KOPT-K1 (cell line): ENCODE results near the gene TAT.
"Not testable (repeated sequence)": the region's sequence is repeated elsewhere in the genome, so short reads cannot be mapped to it uniquely, and the experiment has no call there.

Source experiments
- H3K27ac ChIP-seq: fragments of 200-600 bp; sonication (generic); 2 replicates; pipeline ENCODE4 v1.5.1; 2016; ENCODE audit warnings: antibody characterized with exemption, mild to moderate bottlenecking, low read depth, low read length; ENCODE audit not compliant: poor library complexity, severe bottlenecking
- H3K36me3 ChIP-seq: fragments of 200-600 bp; sonication (generic); 2 replicates; pipeline ENCODE4 v1.5.1; 2017; ENCODE audit warnings: antibody characterized with exemption, mild to moderate bottlenecking, low read length, moderate library complexity; ENCODE audit not compliant: insufficient read depth
- H3K9me3 ChIP-seq: fragments of 200-600 bp; sonication (generic); 2 replicates; pipeline ENCODE4 v1.5.1; 2017; ENCODE audit warnings: antibody characterized with exemption, low read length, mild to moderate bottlenecking; ENCODE audit not compliant: insufficient read depth, poor library complexity, severe bottlenecking

Gene TAT

GRCh38 chr16:71593048-71593999 is 16.4 kb upstream of the TAT start:
- Histone ChIP-seq H3K27ac (no peak overlapping the region), H3K9me3 (no peaks in the 10 kb centered on the region), H3K36me3 (no peaks in the 10 kb centered on the region)

GRCh38 chr16:71591917-71592316 is 15.0 kb upstream of the TAT start:
- H3K9me3 ChIP-seq = no peaks in the 10 kb centered on the region
- no peaks in the 10 kb centered on the region for H3K36me3 ChIP-seq
- no peak overlapping the region for H3K27ac ChIP-seq

GRCh38 chr16:71590584-71590983 is 13.7 kb upstream of the TAT start:
- no peak overlapping the region for H3K27ac ChIP-seq
- no peaks in the 10 kb centered on the region for H3K9me3 ChIP-seq
- H3K36me3 ChIP-seq = no peaks in the 10 kb centered on the region

GRCh38 chr16:71590071-71590470 is 13.2 kb upstream of the TAT start:
- not testable (repeated sequence) for H3K27ac ChIP-seq, H3K36me3 ChIP-seq, H3K9me3 ChIP-seq

GRCh38 chr16:71589334-71589733 is 12.4 kb upstream of the TAT start:
- not testable (repeated sequence) for H3K36me3 ChIP-seq, H3K27ac ChIP-seq, H3K9me3 ChIP-seq

- no peaks in the 10 kb centered on the region for H3K9me3 ChIP-seq
- H3K36me3 ChIP-seq = no peaks in the 10 kb centered on the region
- no peak overlapping the region for H3K27ac ChIP-seq
Observed at GRCh38 chr16:71585318-71585703, 8.4 kb upstream of the TAT start.

GRCh38 chr16:71584543-71585317 is 7.8 kb upstream of the TAT start:
- no peak overlapping the region for H3K27ac ChIP-seq
- no peaks in the 10 kb centered on the region for H3K9me3 ChIP-seq
- H3K36me3 ChIP-seq = no peaks in the 10 kb centered on the region

GRCh38 chr16:71582553-71582848 is 5.6 kb upstream of the TAT start:
- not testable (repeated sequence) for H3K27ac ChIP-seq, H3K36me3 ChIP-seq, H3K9me3 ChIP-seq

- Histone ChIP-seq H3K36me3 (no peaks in the 10 kb centered on the region), H3K27ac (no peak overlapping the region), H3K9me3 (no peaks in the 10 kb centered on the region)
Observed at GRCh38 chr16:71574702-71575101, 2.2 kb downstream of the TAT start.

GRCh38 chr16:71573387-71574094 is 3.4 kb downstream of the TAT start:
- Histone ChIP-seq H3K36me3 (no peaks in the 10 kb centered on the region), H3K27ac (no peak overlapping the region), H3K9me3 (no peaks in the 10 kb centered on the region)

GRCh38 chr16:71572497-71573116 is 4.3 kb downstream of the TAT start:
- no peaks in the 10 kb centered on the region for H3K36me3 ChIP-seq
- no peak overlapping the region for H3K27ac ChIP-seq
- no peaks in the 10 kb centered on the region for H3K9me3 ChIP-seq

- H3K9me3 ChIP-seq = no peaks in the 10 kb centered on the region
- no peaks in the 10 kb centered on the region for H3K36me3 ChIP-seq
- H3K27ac ChIP-seq = no peak overlapping the region
Observed at GRCh38 chr16:71570144-71570543, 6.7 kb downstream of the TAT start.

GRCh38 chr16:71569621-71570020 is 7.3 kb downstream of the TAT start:
- H3K27ac ChIP-seq = no peak overlapping the region
- no peaks in the 10 kb centered on the region for H3K36me3 ChIP-seq
- H3K9me3 ChIP-seq = no peaks in the 10 kb centered on the region

- H3K9me3 ChIP-seq = no peaks in the 10 kb centered on the region
- H3K27ac ChIP-seq = no peak overlapping the region
- H3K36me3 ChIP-seq = no peaks in the 10 kb centered on the region
Observed at GRCh38 chr16:71568551-71568950, 8.3 kb downstream of the TAT start.

- no peak overlapping the region for H3K27ac ChIP-seq
- no peaks in the 10 kb centered on the region for H3K36me3 ChIP-seq
- no peaks in the 10 kb centered on the region for H3K9me3 ChIP-seq
Observed at GRCh38 chr16:71567931-71568330, 9.0 kb downstream of the TAT start.
